A549 (cell line): Measurements from ENCODE around the gene CRYBB2. TPM values are rescaled to one million over a fixed set of nuclear protein-coding genes. Genes with fewer than 3 reads are reported as not detected.
"Not testable (repeated sequence)": the region's sequence is repeated elsewhere in the genome, so short reads cannot be mapped to it uniquely, and the experiment has no call there.

ENCODE experiments used
- ATAC-seq, 2 experiments: fragments of 200-7000 bp in 1 of 2; fragments of >200 bp in 1 of 2; cut with Nextera tagmentation in 1 of 2; cut with Tn5 transposase in 1 of 2; 3 replicates each; pipeline versions ENCODE4 v1.8.0 to v1.9.1; 2018 to 2020; ENCODE audit warnings: mild to moderate bottlenecking in 1 of 2, moderate library complexity in 1 of 2
- CTCF ChIA-PET: fragments of 300-600 bp; sonication (Branson Sonifier 250); formaldehyde crosslinking; extraction: SDS; loops from one replicate; lab custom pipeline; 2021; ENCODE audit warnings: antibody characterized with exemption, inconsistent platforms; lab: Yijun Ruan, JAX
- POLR2A ChIA-PET: fragments of 350-600 bp; formaldehyde crosslinking; extraction: SDS; loops from one replicate; lab custom pipeline; 2021; ENCODE audit warnings: antibody characterized with exemption, inconsistent platforms; lab: Yijun Ruan, JAX
- DNase-seq, 2 experiments: peaks; one replicate each; pipeline versions ENCODE4 v3.0.0 to v3.0.0-alpha.2; 2011 to 2016; ENCODE audit warnings: low read depth in 1 of 2, low spot score in 1 of 2
- FAIRE-seq: peaks from 2 replicates; lab custom pipeline; 2011; peaks lifted over from hg19 to GRCh38; lab: Jason Lieb, UNC
- H3K27ac ChIP-seq, 2 experiments: fragments of >200 bp; sonication (Bioruptor Twin); formaldehyde crosslinking; 3 replicates each; pipeline ENCODE4 v1.5.1; 2016 to 2017
- H3K4me1 ChIP-seq: fragments of >200 bp; sonication (Bioruptor Twin); formaldehyde crosslinking; 3 replicates; pipeline ENCODE4 v1.6.1; 2016
- H3K4me2 ChIP-seq: fragments of >200 bp; sonication (Bioruptor Twin); formaldehyde crosslinking; 3 replicates; pipeline ENCODE4 v1.6.1; 2016
- H3K4me3 ChIP-seq: fragments of >200 bp; sonication (Bioruptor Twin); formaldehyde crosslinking; 3 replicates; pipeline ENCODE4 v1.5.1; 2016
- H3K9me3 ChIP-seq: fragments of >200 bp; sonication (Bioruptor Twin); formaldehyde crosslinking; 3 replicates; pipeline ENCODE4 v1.6.1; 2016
- BHLHE40 ChIP-seq: IDR thresholded peaks from 2 replicates; pipeline ENCODE4 v1.6.1; 2012; ENCODE audit warnings: low read depth, low read length, inconsistent platforms
- ESRRA ChIP-seq: fragments of 150-350 bp; IDR thresholded peaks from 2 replicates; pipeline ENCODE4 v1.6.1; 2014; ENCODE audit warnings: mild to moderate bottlenecking, low read length, borderline replicate concordance
- FOSL2 ChIP-seq, 2 experiments: fragments of 450-650 bp in 1 of 2; fragments of >200 bp in 1 of 2; sonication (Bioruptor Twin) in 1 of 2; formaldehyde crosslinking; IDR thresholded peaks; 2 replicates each; pipeline versions ENCODE4 v1.5.0 to v1.6.1; 2016 to 2020; ENCODE audit warnings: mild to moderate bottlenecking in 1 of 2, moderate library complexity in 1 of 2
- FOXS1 ChIP-seq: fragments of 250-450 bp; sonication (Bioruptor Pico); IDR thresholded peaks from 2 replicates; pipeline ENCODE4 v1.5.0; 2020; ENCODE audit warnings: mild to moderate bottlenecking, moderate library complexity
- GATA3 ChIP-seq: IDR thresholded peaks from 2 replicates; pipeline ENCODE4 v1.6.1; 2012; ENCODE audit warnings: borderline replicate concordance
- HEYL ChIP-seq: fragments of 250-450 bp; sonication (Bioruptor Pico); IDR thresholded peaks from 2 replicates; pipeline ENCODE4 v1.8.0; 2021; ENCODE audit warnings: mild to moderate bottlenecking, moderate library complexity
- HMGXB4 ChIP-seq: fragments of 250-450 bp; sonication (Bioruptor Pico); IDR thresholded peaks from 2 replicates; pipeline ENCODE4 v1.5.0; 2021; ENCODE audit warnings: mild to moderate bottlenecking, moderate library complexity, borderline replicate concordance
- HOXB13 ChIP-seq: fragments of 250-450 bp; sonication (Bioruptor Pico); IDR thresholded peaks from 2 replicates; pipeline ENCODE4 v1.5.0; 2020; ENCODE audit warnings: low read depth, mild to moderate bottlenecking, moderate library complexity
- MAFK ChIP-seq: fragments of 450-650 bp; IDR thresholded peaks from 2 replicates; pipeline ENCODE4 v1.6.1; 2014; ENCODE audit not compliant: partially characterized antibody
- NPAS2 ChIP-seq: fragments of 250-450 bp; sonication (Bioruptor Pico); IDR thresholded peaks from 2 replicates; pipeline ENCODE4 v1.8.0; 2022; ENCODE audit warnings: mild to moderate bottlenecking, moderate library complexity, borderline replicate concordance
- NR3C1 ChIP-seq: fragments of >200 bp; sonication (Bioruptor Twin); formaldehyde crosslinking; IDR thresholded peaks from 3 replicates; pipeline ENCODE4 v1.6.1; 2017
- POLR2A ChIP-seq: IDR thresholded peaks from 2 replicates; pipeline ENCODE4 v1.6.1; 2012; ENCODE audit warnings: mild to moderate bottlenecking, low read length
- RAD21 ChIP-seq, 2 experiments: fragments of >200 bp in 1 of 2; sonication (Bioruptor Twin) in 1 of 2; formaldehyde crosslinking in 1 of 2; IDR thresholded peaks in 1 of 2; conservative IDR thresholded peaks in 1 of 2; 2 replicates in 1 of 2; 3 replicates in 1 of 2; pipeline ENCODE4 v1.6.1; 2012 to 2018; ENCODE audit warnings: inconsistent platforms in 1 of 2
- RFX5 ChIP-seq: fragments of 450-650 bp; IDR thresholded peaks from 2 replicates; pipeline ENCODE4 v1.7.1; 2014; ENCODE audit warnings: antibody characterized with exemption, mild to moderate bottlenecking, moderate library complexity
- SMC3 ChIP-seq: fragments of >200 bp; sonication (Bioruptor Twin); formaldehyde crosslinking; IDR thresholded peaks from 3 replicates; pipeline ENCODE4 v1.6.1; 2018; ENCODE audit warnings: inconsistent platforms
- TFCP2L1 ChIP-seq: fragments of 250-450 bp; sonication (Bioruptor Pico); IDR thresholded peaks from 2 replicates; pipeline ENCODE4 v1.5.0; 2021; ENCODE audit warnings: mild to moderate bottlenecking
- TP53 ChIP-seq: fragments of 250-450 bp; sonication (Bioruptor Pico); IDR thresholded peaks from 2 replicates; pipeline ENCODE4 v1.5.0; 2021; ENCODE audit warnings: mild to moderate bottlenecking, moderate library complexity
- USF2 ChIP-seq: fragments of 450-650 bp; IDR thresholded peaks from 2 replicates; pipeline ENCODE4 v1.6.1; 2014; ENCODE audit warnings: antibody characterized with exemption
- ZC3H11A ChIP-seq: fragments of 450-650 bp; IDR thresholded peaks from 2 replicates; pipeline ENCODE4 v1.6.1; 2014; ENCODE audit warnings: antibody characterized with exemption, mild to moderate bottlenecking
- ZFP36 ChIP-seq: fragments of 450-650 bp; IDR thresholded peaks from 2 replicates; pipeline ENCODE4 v1.6.1; 2014; ENCODE audit warnings: borderline replicate concordance; ENCODE audit not compliant: partially characterized antibody
- ZNF302 ChIP-seq: fragments of 250-450 bp; sonication (Bioruptor Pico); IDR thresholded peaks from 2 replicates; pipeline ENCODE4 v1.9.0; 2021; ENCODE audit warnings: inconsistent platforms, mild to moderate bottlenecking, moderate library complexity
- WGBS: methylation state at CpG from one replicate; pipeline ENCODE4 v1.1.6; 2017; ENCODE audit errors: missing lambda C conversion rate; 5-methylcytosine and 5-hydroxymethylcytosine counted together
- polyA plus RNA-seq, 4 experiments: library from polyadenylated mRNA; depleted of rRNA in 3 of 4; stranded (reverse); fragments of >200 nt; fragmentation: RNase III in 1 of 4; extraction: RNeasy Plus Mini Kit Qiagen cat#74134 plus additional on column Dnase treatment in 1 of 4; gene quantifications; 2 replicates in 3 of 4; 3 replicates in 1 of 4; pipeline ENCODE4 v1.2.3, GENCODE V29; 2011 to 2017
- TF ChIP-seq, protein P1 (sequence below): IDR thresholded peaks from 2 replicates; pipeline ENCODE4 v1.6.1; 2012; ENCODE audit warnings: low read depth, borderline replicate concordance
- TF ChIP-seq, protein P2 (sequence below): fragments of >200 bp; sonication (Bioruptor Twin); formaldehyde crosslinking; IDR thresholded peaks from 2 replicates; pipeline ENCODE4 v1.6.1; 2016
- TF ChIP-seq, protein P3 (sequence below): fragments of >200 bp; sonication (Bioruptor Twin); formaldehyde crosslinking; IDR thresholded peaks from 3 replicates; pipeline ENCODE4 v1.5.1; 2016

The CRYBB2 gene
- polyA plus RNA-seq, 2 of the 4 experiments (the other 2 are of a cell fraction): not detected

DNA sequence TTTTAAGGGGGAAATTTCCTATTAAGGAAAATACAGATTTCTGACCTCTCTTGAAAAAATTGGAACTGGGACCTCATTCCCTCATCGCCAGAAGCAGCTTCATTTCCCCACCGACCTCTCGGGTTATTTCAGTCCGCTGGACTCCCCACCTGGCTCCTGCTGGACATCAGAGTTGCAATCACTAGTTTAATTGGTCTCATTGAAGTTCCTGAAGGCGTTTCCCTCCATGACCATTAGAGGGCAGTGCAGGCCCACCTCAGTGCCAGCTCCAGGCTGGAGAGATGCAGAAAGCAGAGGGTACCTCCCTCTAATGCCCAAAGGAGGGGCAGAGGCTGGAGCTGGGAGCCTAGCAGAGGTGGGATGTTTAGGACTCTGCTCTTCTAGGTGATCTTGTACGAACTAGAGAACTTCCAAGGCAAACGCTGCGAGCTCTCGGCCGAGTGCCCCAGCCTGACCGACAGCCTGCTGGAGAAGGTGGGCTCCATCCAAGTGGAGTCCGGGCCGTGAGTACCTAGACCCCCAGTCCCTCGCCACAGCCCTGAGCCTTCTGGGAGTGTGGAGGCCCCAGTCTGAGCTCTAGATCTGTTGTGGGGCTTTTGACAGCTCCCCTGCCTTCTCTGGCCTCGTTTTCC lies 17.0 kb upstream of the CRYBB2 start:
- WGBS: 55% methylated on average over 14 of the region's 15 CpGs
- TF ChIP-seq ZFP36: no peak
- no peak for TF ChIP-seq BHLHE40
- no peak for TF ChIP-seq TFCP2L1 (CRISPR knock-in tag)
- no peak for TF ChIP-seq FOSL2 (IDR thresholded peaks at IDR 0.05)
- no peak for TF ChIP-seq FOSL2 (CRISPR knock-in tag; IDR thresholded peaks at IDR 0.05)
- TF ChIP-seq, protein P1, sequence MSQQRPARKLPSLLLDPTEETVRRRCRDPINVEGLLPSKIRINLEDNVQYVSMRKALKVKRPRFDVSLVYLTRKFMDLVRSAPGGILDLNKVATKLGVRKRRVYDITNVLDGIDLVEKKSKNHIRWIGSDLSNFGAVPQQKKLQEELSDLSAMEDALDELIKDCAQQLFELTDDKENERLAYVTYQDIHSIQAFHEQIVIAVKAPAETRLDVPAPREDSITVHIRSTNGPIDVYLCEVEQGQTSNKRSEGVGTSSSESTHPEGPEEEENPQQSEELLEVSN: no peak
- TF ChIP-seq, protein P2, sequence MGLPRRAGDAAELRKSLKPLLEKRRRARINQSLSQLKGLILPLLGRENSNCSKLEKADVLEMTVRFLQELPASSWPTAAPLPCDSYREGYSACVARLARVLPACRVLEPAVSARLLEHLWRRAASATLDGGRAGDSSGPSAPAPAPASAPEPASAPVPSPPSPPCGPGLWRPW: no peak
- TF ChIP-seq SMC3: peak; percentile 36
- TF ChIP-seq RAD21 (conservative IDR thresholded peaks at IDR 0.05 in 1 of 2, IDR thresholded peaks at IDR 0.05 in 1 of 2): peak; percentile 63 to 73
- TF ChIP-seq, protein P3, sequence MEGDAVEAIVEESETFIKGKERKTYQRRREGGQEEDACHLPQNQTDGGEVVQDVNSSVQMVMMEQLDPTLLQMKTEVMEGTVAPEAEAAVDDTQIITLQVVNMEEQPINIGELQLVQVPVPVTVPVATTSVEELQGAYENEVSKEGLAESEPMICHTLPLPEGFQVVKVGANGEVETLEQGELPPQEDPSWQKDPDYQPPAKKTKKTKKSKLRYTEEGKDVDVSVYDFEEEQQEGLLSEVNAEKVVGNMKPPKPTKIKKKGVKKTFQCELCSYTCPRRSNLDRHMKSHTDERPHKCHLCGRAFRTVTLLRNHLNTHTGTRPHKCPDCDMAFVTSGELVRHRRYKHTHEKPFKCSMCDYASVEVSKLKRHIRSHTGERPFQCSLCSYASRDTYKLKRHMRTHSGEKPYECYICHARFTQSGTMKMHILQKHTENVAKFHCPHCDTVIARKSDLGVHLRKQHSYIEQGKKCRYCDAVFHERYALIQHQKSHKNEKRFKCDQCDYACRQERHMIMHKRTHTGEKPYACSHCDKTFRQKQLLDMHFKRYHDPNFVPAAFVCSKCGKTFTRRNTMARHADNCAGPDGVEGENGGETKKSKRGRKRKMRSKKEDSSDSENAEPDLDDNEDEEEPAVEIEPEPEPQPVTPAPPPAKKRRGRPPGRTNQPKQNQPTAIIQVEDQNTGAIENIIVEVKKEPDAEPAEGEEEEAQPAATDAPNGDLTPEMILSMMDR: peak; percentile 59
- TF ChIP-seq TP53 (CRISPR knock-in tag): no peak
- TF ChIP-seq POLR2A: no peak
- TF ChIP-seq RFX5: no peak
- no peak for TF ChIP-seq NPAS2
- TF ChIP-seq FOXS1 (CRISPR knock-in tag): no peak
- TF ChIP-seq HOXB13 (CRISPR knock-in tag): no peak
- no peak overlapping the region for H3K4me2 ChIP-seq
- POLR2A ChIA-PET: no interaction called here
- peak; percentile 78 to 91 for ATAC-seq
- peak; percentile 57 to 69 for DNase-seq
- FAIRE-seq: no peak
- H3K4me1 ChIP-seq: no peaks in the 10 kb centered on the region
- CTCF ChIA-PET: interaction anchor here (0.6 to 2.9 kb wide), 25 partner anchors 9 to 264 kb away, joined by 3 to 19 read pairs (median 4); no protein-coding TSS in a partner anchor
- H3K4me3 ChIP-seq: no peak overlapping the region
- H3K9me3 ChIP-seq: no peaks in the 10 kb centered on the region
- H3K27ac ChIP-seq: no peak overlapping the region

- Histone ChIP-seq H3K9me3 (no peaks in the 10 kb centered on the region), H3K27ac (no peak overlapping the region), H3K4me2 (no peak overlapping the region), H3K4me3 (no peak overlapping the region), H3K4me1 (no peaks in the 10 kb centered on the region)
- ChIA-PET POLR2A (no interaction called here), CTCF (interaction anchor here (0.5 to 2.9 kb wide), 13 partner anchors 9 to 485 kb away, joined by 3 to 19 read pairs (median 6); no protein-coding TSS in a partner anchor)
- 86% methylated on average over 4 of the region's 4 CpGs for WGBS
- ATAC-seq (no peak), FAIRE-seq (no peak), DNase-seq (no peak)
- TF ChIP-seq POLR2A (no peak), ZFP36 (no peak), NR3C1 (no peak)
Observed at GRCh38 chr22:25203082-25203481, 16.4 kb upstream of the CRYBB2 start.

DNA sequence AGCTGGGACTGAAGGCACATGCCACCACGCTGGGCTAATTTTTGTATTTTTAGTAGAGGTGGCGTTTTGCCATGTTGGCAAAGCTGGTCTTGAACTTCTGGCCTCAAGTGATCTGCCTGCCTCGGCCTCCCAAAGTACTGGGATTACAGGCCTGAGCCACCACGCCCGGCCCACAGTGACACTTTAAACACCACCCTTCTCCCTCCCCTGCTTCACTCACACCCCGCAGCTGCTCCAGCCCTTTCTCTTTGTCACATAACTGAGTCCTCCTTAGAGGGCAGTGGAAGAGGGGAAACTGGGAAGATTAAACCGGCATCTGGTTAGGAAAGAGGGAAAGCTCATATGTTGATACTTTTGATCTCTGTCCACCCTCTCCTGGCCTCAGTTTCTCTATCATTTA lies 14.9 kb upstream of the CRYBB2 start:
- H3K4me3 ChIP-seq, H3K27ac ChIP-seq, FAIRE-seq, H3K4me2 ChIP-seq, ATAC-seq, H3K4me1 ChIP-seq, H3K9me3 ChIP-seq, POLR2A ChIA-PET, CTCF ChIA-PET, DNase-seq: not testable (repeated sequence)
- WGBS: 85% methylated on average over 7 of the region's 7 CpGs

GRCh38 chr22:25205847-25206246 lies 13.6 kb upstream of the CRYBB2 start:
- Histone ChIP-seq H3K4me3 (no peak overlapping the region), H3K9me3 (no peaks in the 10 kb centered on the region), H3K4me2 (no peak overlapping the region), H3K27ac (no peak overlapping the region), H3K4me1 (no peaks in the 10 kb centered on the region)
- DNase-seq (no peak), ATAC-seq (no peak), FAIRE-seq (no peak)
- ChIA-PET POLR2A (no interaction called here), CTCF (no interaction called here)
- WGBS: 30% methylated on average over 1 of the region's 1 CpG
- TF ChIP-seq MAFK (no peak), USF2 (no peak), ZC3H11A (no peak), RFX5 (no peak), HMGXB4 (CRISPR knock-in tag) (no peak), ESRRA (no peak), ZFP36 (no peak), HEYL (CRISPR knock-in tag) (no peak), ZNF302 (CRISPR knock-in tag) (no peak), GATA3 (no peak)
- TF ChIP-seq, protein P1: no peak
